ENCODE data around the gene GNRHR. TPM values are rescaled to one million over a fixed set of nuclear protein-coding genes. Genes with fewer than 3 reads are reported as not detected.
A peak's percentile ranks its signal among the peaks of the same experiment; 100 is the strongest.

GNRHR gene
- total and polyA plus RNA-seq, 2 experiments from 2014 or later = 0.10 TPM; not detected in 1

DNA sequence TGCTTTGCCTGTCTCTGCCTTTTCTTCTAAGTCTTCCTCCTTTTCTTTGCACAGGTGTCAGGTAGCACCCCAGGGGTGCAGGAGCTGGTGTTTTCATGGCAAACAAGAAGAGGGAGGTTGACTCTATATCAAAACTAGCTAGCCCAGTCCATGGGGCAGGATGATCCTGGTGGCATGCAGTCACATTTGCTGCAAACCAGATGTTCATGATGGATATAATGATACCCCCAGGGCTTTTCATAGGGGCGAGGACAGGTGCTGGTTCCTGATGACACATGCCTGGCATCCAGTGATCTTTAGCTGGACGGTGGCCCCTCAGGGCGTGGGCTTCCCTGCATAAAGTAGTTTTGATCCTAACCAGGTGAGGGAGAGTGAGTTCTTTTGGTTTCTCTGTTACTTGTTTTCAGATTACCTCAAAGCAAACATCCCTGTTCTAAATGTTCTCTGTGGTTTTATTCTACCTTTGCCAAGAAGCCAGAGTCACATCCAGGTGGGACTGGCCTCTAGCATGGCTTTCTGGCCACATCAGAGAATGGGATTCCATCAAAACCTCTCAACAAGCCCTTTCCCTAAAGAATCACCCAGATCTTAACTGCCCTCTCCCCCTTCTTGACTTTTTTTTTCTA is 42.1 kb downstream of the GNRHR start:
- H3K27ac Mint-ChIP-seq = 0 out of 2 replicates have a peak overlapping the region, but pooled peaks have one; percentile 16

More for the DNA sequence above, 42.1 kb downstream of the GNRHR start:
- Histone ChIP-seq H3F3A (replicated peaks; ENCODE audit: low read depth) (no peaks in the 10 kb centered on the region), H3K79me2 (replicated peaks; ENCODE audit: insufficient read depth) (peaks cover 41% of the 10 kb centered on the region), H3K4me2 (peak overlapping the region; percentile 64), H3K4me3 (no peak overlapping the region), H3K27me3 (ENCODE audit: insufficient read depth) (no peaks in the 10 kb centered on the region), H4K20me1 (replicated peaks; ENCODE audit: insufficient read depth) (no peaks in the 10 kb centered on the region), H3K4me1 (ENCODE audit: insufficient read depth) (peaks cover 23% of the 10 kb centered on the region), H2AFZ (no peak overlapping the region), H3K27ac (ENCODE audit: low read depth) (peak overlapping the region; percentile 16; the same call in 1 of the 2 replicates), H3K9me2 (ENCODE audit: insufficient read depth) (peaks cover 7% of the 10 kb centered on the region; the same call in 1 of the 2 replicates), H3K36me3 (ENCODE audit: insufficient read depth) (peaks cover 2% of the 10 kb centered on the region; the same call in 1 of the 2 replicates)
- Mint-ChIP-seq H3K9me3 (peaks cover 6% of the 10 kb centered on the region; the same call in 2 of the 3 replicates), H3K27me3 (ENCODE audit: insufficient read depth, low read depth, poor library complexity) (peaks cover 2% of the 10 kb centered on the region), H3K4me1 (peaks cover 33% of the 10 kb centered on the region), H3K4me3 (no peak overlapping the region), H3K36me3 (ENCODE audit: low read depth) (peaks cover 23% of the 10 kb centered on the region)
- ATAC-seq (peak; percentile 54), DNase-seq (ENCODE audit: low spot score) (no peak)
- TF ChIP-seq, protein P1, sequence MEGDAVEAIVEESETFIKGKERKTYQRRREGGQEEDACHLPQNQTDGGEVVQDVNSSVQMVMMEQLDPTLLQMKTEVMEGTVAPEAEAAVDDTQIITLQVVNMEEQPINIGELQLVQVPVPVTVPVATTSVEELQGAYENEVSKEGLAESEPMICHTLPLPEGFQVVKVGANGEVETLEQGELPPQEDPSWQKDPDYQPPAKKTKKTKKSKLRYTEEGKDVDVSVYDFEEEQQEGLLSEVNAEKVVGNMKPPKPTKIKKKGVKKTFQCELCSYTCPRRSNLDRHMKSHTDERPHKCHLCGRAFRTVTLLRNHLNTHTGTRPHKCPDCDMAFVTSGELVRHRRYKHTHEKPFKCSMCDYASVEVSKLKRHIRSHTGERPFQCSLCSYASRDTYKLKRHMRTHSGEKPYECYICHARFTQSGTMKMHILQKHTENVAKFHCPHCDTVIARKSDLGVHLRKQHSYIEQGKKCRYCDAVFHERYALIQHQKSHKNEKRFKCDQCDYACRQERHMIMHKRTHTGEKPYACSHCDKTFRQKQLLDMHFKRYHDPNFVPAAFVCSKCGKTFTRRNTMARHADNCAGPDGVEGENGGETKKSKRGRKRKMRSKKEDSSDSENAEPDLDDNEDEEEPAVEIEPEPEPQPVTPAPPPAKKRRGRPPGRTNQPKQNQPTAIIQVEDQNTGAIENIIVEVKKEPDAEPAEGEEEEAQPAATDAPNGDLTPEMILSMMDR (conservative IDR thresholded peaks at IDR 0.05; ENCODE audit: low read depth in 2 of 2) = no peak
- TF ChIP-seq, protein P2, sequence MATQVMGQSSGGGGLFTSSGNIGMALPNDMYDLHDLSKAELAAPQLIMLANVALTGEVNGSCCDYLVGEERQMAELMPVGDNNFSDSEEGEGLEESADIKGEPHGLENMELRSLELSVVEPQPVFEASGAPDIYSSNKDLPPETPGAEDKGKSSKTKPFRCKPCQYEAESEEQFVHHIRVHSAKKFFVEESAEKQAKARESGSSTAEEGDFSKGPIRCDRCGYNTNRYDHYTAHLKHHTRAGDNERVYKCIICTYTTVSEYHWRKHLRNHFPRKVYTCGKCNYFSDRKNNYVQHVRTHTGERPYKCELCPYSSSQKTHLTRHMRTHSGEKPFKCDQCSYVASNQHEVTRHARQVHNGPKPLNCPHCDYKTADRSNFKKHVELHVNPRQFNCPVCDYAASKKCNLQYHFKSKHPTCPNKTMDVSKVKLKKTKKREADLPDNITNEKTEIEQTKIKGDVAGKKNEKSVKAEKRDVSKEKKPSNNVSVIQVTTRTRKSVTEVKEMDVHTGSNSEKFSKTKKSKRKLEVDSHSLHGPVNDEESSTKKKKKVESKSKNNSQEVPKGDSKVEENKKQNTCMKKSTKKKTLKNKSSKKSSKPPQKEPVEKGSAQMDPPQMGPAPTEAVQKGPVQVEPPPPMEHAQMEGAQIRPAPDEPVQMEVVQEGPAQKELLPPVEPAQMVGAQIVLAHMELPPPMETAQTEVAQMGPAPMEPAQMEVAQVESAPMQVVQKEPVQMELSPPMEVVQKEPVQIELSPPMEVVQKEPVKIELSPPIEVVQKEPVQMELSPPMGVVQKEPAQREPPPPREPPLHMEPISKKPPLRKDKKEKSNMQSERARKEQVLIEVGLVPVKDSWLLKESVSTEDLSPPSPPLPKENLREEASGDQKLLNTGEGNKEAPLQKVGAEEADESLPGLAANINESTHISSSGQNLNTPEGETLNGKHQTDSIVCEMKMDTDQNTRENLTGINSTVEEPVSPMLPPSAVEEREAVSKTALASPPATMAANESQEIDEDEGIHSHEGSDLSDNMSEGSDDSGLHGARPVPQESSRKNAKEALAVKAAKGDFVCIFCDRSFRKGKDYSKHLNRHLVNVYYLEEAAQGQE (IDR thresholded peaks at IDR 0.05; ENCODE audit: unreplicated experiment) = no peak
- no peak for TF ChIP-seq EZH2phosphoT487 (IDR thresholded peaks at IDR 0.05; ENCODE audit: unreplicated experiment)
- TF ChIP-seq, protein P3, sequence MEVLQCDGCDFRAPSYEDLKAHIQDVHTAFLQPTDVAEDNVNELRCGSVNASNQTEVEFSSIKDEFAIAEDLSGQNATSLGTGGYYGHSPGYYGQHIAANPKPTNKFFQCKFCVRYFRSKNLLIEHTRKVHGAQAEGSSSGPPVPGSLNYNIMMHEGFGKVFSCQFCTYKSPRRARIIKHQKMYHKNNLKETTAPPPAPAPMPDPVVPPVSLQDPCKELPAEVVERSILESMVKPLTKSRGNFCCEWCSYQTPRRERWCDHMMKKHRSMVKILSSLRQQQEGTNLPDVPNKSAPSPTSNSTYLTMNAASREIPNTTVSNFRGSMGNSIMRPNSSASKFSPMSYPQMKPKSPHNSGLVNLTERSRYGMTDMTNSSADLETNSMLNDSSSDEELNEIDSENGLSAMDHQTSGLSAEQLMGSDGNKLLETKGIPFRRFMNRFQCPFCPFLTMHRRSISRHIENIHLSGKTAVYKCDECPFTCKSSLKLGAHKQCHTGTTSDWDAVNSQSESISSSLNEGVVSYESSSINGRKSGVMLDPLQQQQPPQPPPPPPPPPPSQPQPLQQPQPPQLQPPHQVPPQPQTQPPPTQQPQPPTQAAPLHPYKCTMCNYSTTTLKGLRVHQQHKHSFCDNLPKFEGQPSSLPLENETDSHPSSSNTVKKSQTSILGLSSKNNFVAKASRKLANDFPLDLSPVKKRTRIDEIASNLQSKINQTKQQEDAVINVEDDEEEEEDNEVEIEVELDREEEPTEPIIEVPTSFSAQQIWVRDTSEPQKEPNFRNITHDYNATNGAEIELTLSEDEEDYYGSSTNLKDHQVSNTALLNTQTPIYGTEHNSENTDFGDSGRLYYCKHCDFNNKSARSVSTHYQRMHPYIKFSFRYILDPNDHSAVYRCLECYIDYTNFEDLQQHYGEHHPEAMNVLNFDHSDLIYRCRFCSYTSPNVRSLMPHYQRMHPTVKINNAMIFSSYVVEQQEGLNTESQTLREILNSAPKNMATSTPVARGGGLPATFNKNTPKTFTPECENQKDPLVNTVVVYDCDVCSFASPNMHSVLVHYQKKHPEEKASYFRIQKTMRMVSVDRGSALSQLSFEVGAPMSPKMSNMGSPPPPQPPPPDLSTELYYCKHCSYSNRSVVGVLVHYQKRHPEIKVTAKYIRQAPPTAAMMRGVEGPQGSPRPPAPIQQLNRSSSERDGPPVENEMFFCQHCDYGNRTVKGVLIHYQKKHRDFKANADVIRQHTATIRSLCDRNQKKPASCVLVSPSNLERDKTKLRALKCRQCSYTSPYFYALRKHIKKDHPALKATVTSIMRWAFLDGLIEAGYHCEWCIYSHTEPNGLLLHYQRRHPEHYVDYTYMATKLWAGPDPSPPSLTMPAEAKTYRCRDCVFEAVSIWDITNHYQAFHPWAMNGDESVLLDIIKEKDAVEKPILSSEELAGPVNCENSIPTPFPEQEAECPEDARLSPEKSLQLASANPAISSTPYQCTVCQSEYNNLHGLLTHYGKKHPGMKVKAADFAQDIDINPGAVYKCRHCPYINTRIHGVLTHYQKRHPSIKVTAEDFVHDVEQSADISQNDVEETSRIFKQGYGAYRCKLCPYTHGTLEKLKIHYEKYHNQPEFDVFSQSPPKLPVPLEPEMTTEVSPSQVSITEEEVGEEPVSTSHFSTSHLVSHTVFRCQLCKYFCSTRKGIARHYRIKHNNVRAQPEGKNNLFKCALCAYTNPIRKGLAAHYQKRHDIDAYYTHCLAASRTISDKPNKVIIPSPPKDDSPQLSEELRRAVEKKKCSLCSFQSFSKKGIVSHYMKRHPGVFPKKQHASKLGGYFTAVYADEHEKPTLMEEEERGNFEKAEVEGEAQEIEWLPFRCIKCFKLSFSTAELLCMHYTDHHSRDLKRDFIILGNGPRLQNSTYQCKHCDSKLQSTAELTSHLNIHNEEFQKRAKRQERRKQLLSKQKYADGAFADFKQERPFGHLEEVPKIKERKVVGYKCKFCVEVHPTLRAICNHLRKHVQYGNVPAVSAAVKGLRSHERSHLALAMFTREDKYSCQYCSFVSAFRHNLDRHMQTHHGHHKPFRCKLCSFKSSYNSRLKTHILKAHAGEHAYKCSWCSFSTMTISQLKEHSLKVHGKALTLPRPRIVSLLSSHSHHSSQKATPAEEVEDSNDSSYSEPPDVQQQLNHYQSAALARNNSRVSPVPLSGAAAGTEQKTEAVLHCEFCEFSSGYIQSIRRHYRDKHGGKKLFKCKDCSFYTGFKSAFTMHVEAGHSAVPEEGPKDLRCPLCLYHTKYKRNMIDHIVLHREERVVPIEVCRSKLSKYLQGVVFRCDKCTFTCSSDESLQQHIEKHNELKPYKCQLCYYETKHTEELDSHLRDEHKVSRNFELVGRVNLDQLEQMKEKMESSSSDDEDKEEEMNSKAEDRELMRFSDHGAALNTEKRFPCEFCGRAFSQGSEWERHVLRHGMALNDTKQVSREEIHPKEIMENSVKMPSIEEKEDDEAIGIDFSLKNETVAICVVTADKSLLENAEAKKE (CRISPR knock-in tag; IDR thresholded peaks at IDR 0.05) = no peak
- TF ChIP-seq JUNB (IDR thresholded peaks at IDR 0.05; ENCODE audit: unreplicated experiment) = no peak

Data from GM23338 (cell line).